ELF-1 (cell line): ENCODE measurements around the gene RNF40.

Experiments
- DNase-seq: peaks from one replicate; pipeline ENCODE4 v3.0.0-alpha.2; 2016; ENCODE audit warnings: low read depth, low spot score

Gene RNF40

GRCh38 chr16:30761928-30762902 lies at the start of gene RNF40, which contains the start of gene CFAP119:
Gene RNF40 (plus strand): TSS chr16:30762322. CDS start chr16:30762546, 224 bp downstream.
Gene CFAP119 (minus strand): TSS chr16:30762062. CDS start chr16:30761748, 314 bp downstream.
- peak; percentile 99 for DNase-seq

- no peak for DNase-seq
Measured at GRCh38 chr16:30715750-30716445, 46.2 kb upstream of the RNF40 start.

DNA sequence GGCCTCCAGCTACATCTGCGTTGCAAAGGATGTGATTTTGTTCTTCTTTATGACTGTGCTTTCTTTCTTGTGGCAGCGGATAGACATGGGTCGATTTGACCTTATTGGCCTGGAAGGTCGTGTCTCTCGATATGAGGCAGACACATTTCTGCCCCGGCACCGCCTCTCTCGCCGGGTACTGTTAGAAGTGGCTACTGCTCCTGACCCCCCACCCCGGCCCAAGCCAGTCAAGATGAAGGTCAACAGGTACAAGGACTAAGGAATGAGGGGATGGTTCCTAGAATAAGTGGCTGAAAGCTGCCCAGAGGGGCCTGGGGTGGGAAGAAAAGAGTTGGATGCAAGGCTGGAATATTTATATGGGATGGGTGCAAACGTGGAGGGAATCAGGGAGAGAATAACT lies 42.0 kb upstream of the RNF40 start:
- DNase-seq = no peak

DNA sequence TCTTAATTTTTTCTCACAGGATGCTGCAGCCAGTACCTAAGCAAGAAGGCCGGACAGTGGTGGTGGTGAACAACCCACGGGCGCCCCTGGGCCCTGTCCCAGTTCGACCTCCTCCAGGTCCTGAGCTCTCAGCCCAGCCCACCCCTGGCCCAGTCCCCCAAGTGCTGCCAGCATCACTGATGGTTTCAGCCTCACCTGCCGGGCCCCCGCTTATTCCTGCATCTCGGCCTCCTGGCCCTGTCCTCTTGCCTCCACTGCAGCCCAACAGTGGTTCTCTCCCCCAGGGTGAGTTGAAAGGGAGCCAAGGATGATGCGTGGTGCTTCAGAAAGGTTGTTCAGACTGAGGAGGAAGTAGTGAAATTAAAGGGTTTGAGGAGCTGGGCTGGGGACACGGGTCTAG lies 41.4 kb upstream of the RNF40 start:
- DNase-seq = no peak

GRCh38 chr16:30721167-30721566 lies 41.0 kb upstream of the RNF40 start:
- no peak for DNase-seq

DNA sequence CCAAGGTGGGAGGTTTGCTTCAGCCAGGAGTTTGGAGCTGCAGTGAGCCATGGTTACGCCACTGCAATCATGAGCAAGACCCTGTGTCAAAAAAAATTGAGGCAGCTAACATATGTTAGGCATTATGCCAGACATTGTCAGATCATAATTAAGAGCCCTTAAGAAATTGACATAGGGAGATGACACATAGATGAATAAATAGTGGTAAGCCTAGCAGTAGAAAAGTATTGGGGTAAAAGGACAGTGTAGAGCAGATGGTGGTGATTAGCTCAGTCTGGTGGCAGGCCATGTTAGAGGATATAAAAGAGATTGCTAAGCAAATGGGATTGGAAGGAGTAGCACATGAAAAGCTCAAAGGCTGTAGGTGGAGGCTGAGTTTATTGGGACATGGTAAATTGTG lies 40.5 kb upstream of the RNF40 start:
- DNase-seq = no peak

DNA sequence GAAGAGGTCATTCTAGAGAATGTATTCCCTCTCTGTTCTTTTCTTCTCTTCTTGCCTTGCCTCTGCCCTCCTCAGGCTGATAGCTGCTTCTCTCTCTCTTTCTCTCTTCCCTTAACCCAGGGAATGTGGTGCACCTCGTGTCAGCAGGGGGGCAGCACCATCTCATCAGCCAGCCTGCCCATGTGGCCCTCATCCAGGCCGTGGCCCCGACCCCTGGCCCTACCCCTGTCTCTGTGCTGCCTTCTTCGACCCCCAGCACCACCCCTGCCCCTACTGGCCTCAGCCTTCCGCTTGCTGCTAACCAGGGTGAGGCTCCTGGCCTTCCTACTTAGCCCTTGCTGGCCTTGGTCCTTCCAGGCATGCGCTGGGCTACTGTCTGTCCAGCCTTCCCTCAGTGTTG lies 39.7 kb upstream of the RNF40 start:
- no peak for DNase-seq

DNA sequence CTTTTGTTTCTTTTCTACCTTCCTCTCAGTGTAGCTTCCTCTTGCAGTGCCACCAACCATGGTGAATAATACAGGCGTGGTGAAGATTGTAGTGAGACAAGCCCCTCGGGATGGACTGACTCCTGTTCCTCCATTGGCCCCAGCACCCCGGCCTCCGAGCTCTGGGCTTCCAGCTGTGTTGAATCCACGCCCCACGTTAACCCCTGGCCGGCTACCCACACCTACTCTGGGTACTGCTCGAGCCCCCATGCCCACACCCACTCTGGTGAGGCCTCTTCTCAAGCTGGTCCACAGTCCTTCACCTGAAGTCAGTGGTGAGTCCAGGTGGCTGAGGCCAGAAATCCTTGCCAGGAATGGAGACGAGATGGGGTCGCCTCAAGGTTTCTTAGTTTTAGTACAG lies 39.2 kb upstream of the RNF40 start:
- no peak for DNase-seq

DNA sequence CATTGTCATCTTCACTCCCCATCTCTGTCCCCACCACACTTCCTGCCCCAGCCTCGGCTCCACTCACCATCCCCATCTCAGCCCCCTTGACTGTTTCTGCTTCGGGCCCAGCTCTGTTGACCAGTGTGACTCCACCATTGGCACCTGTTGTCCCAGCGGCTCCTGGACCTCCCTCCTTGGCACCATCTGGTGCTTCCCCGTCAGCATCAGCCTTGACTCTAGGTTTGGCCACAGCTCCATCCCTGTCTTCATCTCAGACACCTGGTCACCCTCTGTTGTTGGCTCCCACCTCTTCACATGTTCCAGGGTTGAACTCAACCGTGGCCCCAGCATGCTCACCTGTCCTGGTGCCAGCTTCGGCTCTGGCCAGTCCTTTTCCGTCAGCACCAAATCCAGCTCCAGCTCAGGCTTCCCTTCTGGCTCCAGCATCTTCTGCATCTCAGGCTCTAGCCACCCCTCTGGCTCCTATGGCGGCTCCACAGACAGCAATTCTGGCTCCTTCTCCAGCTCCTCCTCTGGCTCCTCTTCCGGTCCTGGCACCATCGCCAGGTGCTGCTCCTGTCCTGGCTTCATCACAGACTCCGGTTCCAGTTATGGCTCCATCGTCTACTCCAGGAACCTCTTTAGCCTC lies 38.3 kb upstream of the RNF40 start:
- DNase-seq = no peak

DNA sequence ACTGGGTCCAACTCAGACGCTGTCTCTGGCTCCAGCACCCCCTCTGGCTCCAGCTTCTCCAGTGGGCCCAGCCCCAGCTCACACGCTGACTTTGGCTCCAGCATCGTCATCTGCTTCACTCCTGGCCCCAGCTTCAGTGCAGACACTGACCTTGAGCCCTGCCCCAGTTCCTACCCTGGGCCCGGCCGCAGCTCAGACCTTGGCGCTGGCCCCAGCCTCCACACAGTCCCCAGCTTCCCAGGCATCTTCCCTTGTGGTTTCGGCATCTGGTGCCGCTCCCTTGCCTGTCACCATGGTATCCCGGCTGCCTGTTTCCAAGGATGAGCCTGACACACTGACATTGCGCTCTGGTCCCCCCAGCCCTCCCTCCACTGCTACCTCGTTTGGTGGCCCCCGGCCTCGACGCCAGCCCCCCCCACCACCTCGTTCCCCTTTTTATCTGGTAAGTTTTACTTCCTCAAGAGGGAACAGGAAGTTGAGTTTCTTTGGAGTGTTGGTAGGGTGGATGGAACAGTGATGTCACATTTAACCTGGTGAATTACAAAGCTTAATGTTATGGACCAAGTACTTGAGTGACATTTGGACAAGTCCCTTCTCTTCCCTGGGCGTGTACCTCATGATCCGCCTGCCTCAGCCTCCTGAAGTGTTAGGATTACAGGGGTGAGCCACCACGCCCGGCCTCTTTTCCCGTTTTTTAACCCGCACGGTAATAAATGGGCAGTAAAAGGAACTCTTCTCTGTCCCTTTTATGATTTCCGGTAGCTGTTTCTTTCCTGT lies 37.3 kb upstream of the RNF40 start:
- no peak for DNase-seq

- no peak for DNase-seq
Measured at GRCh38 chr16:30725418-30725792, 36.7 kb upstream of the RNF40 start.

DNA sequence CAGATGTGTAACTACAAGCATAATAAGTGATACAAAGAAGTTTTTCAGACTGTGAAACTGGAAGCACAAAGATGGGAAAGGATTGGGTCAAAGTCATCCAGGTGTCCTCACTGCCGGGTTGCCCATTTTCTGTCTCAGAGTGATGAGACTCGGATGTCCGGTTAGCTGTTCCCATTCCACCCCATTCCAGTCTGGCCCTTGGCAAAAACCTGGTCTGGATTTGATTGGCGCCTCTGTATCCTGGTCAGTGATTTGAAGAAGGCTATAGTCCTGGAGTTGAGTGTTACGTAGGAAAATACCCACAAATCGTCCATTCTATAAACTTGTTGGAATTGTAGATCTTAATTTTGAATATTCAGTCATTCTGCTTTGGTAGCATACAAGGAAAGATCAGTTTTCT lies 33.8 kb upstream of the RNF40 start:
- DNase-seq = no peak

- DNase-seq = no peak
Measured at GRCh38 chr16:30728899-30729672, 33.0 kb upstream of the RNF40 start.

GRCh38 chr16:30731411-30731810 lies 30.7 kb upstream of the RNF40 start:
- no peak for DNase-seq

- DNase-seq = no peak
Measured at GRCh38 chr16:30736995-30737793, 24.9 kb upstream of the RNF40 start.

GRCh38 chr16:30737794-30738648 lies 24.1 kb upstream of the RNF40 start:
- DNase-seq = no peak

DNA sequence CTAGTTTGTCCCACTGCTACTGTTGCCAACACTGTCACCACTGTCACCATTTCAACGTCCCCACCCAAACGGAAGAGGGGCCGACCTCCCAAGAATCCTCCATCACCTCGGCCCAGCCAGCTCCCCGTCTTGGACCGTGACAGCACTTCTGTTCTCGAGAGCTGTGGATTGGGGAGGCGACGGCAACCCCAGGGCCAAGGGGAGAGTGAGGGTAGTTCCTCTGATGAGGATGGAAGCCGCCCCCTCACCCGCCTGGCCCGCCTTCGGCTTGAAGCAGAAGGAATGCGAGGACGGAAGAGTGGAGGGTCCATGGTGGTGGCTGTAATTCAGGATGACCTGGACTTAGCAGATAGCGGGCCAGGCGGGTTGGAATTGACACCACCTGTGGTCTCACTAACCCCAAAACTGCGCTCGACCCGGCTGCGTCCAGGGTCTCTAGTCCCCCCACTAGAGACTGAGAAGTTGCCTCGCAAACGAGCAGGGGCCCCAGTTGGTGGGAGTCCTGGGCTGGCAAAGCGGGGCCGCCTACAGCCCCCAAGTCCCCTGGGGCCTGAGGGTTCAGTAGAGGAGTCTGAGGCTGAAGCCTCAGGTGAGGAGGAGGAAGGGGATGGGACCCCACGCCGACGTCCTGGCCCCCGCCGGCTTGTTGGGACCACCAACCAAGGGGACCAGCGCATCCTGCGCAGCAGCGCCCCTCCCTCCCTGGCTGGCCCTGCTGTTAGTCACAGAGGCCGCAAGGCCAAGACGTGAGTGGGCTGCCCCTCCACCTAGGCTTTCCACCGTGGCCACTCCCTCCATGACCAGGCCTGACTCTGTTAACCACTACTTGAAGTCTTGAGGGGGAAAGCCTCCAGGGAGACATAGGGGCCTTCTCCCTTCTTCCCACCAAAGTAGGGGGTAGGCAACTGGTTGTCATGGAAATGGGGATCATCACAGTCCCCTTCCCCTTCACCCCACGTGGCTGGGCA lies 22.9 kb upstream of the RNF40 start:
- no peak for DNase-seq
